DMS153 treated with DMSO at 0.1 percent for 48 hours (cell line): ENCODE measurements around the gene GMPR2.

Experiments
- DNase-seq: peaks from one replicate; lab custom pipeline; 2025; ENCODE audit not compliant: unreplicated experiment; lab: John Stamatoyannopoulos, UW

The GMPR2 gene

GRCh38 chr14:24263848-24264247, 31.1 kb downstream of the GMPR2 start:
- no peak for DNase-seq

DNA sequence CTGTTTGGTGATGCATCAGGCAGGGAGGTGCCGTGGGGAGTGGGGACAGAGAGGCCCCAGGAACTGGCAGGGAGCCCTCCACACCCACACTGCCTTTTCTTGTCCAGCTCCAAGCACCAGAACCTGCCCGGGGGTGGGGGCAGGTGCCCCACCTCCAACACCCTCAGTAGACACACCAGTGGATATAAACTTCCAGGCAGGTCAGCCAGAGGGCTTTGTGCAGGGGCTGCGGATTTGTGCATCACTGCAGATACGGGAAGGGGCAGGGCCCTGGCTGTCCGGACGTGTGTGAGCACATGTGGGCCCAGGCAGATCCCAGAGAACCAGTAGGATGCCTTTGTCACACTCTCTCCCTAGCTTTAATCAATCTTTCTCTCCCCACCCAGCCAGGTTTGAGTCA, 31.6 kb downstream of the GMPR2 start:
- no peak for DNase-seq

- no peak for DNase-seq
These were observed 33.9 kb downstream of the GMPR2 start for GRCh38 chr14:24266344-24267244.

GRCh38 chr14:24267516-24267915, 34.8 kb downstream of the GMPR2 start:
- no peak for DNase-seq

GRCh38 chr14:24268225-24268624, 35.5 kb downstream of the GMPR2 start:
- no peak for DNase-seq

DNA sequence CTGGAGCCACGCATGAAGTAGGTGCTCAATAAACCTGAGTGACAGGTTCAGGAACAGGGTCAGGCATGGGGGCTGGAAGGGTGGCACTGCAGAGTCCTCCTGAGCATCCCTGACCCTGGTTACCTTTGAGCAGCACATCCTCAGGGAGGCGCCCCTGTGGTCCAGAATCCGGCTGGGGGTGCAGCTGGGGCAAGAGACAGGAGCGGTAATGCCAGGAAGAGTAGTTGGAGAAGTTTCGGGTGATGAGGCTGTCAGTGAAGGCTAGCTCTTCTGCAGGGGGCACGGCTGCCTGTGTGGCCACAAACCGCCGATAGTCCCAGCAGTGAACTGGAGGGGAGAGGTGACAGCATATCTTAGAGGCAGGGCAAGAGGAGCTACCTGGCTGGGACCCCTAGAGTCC, 36.6 kb downstream of the GMPR2 start:
- no peak for DNase-seq

DNA sequence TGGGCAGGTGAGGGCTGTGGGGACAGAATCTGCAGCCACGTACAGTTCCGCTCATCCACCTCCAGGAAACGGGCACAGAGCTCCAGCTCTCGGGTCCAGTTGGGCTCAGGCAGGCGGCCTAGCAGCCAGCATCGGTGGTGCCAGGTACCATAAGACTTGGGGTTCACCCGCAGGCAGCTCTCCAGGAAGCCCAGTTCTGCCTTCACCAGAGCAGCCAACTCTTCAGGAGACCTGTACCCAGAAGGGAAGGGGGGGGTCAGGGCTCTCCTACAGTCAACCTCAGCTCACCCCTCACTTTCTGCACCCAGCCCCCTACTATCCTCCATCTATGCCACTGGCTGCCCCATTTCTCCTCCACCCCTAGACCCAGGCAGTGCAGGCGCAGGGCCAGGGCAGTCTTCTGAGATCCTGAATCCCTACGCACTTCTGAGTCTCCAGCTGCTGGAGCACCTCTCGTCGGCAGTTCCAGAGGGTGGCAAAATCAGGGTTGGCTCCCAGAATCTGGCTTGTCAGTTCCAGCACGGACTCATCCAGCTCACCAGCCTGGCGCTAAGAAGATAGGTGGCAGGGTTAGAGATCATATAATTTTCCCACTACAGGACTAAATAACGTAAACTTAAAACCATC, 37.3 kb downstream of the GMPR2 start:
- DNase-seq: no peak

GRCh38 chr14:24270537-24271133, 37.9 kb downstream of the GMPR2 start:
- no peak for DNase-seq

DNA sequence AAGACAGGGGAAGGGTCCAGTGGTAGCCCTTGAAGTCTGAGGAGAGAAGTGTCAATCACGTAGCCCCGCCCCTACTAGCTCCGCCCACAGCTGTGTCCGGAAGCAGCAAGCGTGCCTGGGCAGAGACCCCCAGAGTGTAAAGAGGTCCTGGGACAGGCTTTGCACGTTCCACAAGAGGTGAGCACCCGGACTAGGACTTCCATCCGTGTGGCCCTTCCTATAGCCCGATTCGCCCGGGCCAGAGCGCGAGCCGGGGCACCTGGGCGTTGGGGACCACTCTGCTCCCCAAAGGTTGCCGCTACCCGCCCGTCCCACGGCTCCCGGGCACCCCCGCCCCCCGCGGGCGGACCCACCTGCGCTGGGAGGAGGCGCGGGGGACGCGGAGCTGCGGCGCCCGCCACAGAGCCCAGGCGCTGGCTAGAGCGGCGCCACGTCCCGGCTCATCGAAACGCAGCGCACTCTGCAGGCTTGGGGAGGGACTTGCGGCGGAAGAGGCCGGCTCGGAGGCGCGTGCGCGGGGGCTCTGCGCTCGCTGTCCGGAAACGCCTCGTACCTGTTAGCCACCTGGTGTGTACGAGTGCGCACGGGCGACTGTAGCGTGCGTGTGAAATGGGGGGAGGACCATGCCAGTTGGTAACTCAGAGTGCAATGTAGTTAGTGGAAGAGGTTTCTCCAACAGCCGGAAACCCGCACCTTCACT, 38.6 kb downstream of the GMPR2 start, which contains the start of gene RABGGTA:
Gene RABGGTA, minus strand, starts transcription at position 464 of the 700 bp plus-strand sequence. CDS start 482 bp downstream, outside the sequence.
- peak; percentile 72 for DNase-seq

DNA sequence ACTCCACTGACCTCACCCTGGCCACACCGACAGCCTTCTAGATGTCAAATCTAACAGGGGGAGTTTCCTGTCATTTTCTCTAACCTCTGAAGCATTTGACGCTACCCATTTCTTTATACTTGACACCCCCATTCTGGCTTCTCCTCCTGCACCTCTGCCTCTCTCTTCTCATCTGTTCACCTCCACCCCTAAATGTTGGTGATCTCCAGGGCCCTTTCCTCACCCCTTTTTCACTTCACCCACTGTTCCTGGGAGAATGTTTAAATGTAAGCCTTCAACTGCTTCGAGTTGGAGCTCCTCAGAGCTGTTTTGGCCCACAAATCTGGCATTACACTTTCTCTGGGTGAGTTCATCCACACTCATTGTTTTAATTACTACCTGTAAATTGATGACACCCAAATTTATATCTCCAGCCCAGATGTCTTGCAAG, 39.1 kb downstream of the GMPR2 start:
- DNase-seq: no peak

DNA sequence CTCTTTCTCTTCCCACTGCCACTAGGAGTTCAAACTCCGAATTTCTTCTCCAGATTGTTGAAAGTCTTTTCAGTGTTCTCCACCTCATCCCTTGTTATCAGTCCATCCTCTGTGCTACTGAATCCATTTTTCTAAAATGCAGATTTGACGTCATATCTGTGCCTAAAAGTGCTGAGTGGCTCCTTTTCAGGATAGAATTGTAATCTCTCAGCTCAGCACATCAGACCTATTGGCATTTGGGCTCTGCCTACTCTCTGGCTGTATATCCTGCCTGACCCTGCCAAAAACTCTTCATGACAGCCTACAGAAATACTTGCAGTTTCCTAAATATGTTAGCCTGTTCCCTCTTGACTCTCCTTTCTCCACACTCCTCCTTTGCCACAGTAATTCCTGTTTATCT, 39.7 kb downstream of the GMPR2 start:
- no peak for DNase-seq

DNA sequence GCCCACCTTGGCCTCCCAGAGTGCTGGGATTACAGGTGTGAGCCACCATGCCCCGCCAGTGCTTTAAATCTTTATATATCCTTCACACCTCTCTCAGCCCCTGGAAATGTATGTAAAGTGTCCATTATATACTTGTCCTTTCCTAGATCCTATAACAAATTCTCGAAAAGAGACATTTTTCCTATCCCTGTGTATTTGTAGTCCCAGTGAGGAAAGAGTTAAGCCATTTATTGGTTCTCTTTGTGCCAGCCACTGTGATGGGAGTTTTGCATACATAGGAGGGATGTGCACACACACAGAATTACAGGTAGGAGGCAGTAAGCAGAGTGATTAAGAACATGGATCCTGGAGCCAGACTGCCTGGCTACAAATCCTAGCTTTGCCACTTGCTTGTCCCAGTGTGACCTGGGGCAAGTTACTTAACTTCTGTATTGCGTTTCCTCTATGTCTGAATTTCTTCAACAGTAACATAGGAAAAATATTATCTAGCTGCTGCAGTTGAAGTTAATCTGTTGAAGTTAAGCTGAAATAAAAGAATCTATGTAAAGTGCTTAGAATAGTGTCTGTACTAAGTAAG, 40.8 kb downstream of the GMPR2 start:
- no peak for DNase-seq

DNA sequence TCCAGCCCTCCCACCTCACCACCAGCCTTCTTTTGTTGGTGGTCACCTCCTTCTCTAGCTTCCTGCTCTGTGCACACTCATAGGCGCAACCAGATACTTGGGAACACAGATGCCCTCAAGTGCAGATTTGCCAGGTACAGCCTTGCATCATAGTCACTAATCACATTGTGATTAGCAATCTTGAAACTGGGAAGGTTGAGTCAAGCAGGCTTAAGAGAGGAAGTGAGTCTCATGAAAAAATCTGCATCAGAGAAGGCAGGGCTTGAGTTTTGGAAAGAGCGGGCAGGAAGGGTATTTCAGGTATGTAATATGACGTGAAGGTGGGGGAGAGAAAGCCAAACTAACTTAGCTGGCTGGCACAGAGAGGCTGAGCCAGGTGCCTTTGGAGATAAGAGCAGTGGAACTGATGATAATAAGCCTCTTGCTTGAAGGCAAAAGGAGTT, 41.4 kb downstream of the GMPR2 start:
- no peak for DNase-seq

DNA sequence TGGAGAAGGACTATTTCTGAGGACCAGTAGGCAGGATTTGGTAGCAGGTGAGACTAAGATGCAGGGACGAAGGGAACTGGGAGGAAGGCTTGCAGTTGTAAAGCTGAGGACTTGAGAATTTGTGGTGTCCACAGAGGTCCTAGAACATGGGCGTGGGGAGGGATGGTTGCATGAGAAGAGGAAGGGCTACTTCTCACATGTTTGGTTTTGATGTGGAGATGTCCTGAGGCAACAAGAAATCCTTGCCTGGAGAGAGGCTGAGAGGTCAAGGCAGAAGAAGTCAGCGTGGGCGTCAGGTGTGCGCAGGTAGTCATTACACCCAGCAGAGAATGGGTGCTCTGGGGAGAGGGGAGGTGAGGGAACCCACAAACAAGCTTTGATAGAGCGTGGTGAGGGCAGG, 44.3 kb downstream of the GMPR2 start:
- no peak for DNase-seq

DNA sequence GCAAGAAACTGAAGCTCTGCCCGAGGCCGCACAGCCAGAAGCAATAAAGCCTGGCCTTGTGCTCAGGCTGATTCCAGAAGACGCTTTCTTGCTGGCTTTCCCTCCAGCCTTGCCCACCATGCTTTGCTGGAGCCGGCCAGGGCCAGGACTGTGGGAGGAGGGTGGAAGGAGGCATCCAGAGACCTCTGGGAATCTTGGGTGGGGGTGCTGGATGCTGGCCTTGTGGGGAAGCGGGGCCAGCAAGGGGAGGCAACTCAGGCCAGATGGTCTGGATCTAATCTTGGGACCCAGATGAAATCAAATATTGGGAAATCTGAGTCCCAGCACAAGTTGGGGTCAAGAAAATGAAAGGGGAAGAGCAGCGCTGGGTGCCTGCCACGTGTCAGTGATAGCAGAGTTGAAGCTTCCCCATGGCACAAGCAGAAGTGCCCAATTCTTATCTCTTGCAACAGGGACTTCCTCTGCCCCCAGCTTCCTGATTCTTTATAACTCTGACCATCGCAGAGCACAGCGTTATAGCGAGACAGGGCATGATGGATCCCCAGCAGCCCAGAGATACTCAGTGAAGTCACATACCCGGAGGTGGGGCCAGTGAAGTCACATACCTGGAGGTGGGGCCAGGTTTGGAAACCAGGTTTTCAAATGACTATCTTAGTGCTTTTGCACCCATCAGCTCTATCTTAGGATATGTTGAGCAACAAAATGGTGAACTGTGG, 45.0 kb downstream of the GMPR2 start:
- DNase-seq: no peak

GRCh38 chr14:24278424-24278823, 45.7 kb downstream of the GMPR2 start:
- no peak for DNase-seq

DNA sequence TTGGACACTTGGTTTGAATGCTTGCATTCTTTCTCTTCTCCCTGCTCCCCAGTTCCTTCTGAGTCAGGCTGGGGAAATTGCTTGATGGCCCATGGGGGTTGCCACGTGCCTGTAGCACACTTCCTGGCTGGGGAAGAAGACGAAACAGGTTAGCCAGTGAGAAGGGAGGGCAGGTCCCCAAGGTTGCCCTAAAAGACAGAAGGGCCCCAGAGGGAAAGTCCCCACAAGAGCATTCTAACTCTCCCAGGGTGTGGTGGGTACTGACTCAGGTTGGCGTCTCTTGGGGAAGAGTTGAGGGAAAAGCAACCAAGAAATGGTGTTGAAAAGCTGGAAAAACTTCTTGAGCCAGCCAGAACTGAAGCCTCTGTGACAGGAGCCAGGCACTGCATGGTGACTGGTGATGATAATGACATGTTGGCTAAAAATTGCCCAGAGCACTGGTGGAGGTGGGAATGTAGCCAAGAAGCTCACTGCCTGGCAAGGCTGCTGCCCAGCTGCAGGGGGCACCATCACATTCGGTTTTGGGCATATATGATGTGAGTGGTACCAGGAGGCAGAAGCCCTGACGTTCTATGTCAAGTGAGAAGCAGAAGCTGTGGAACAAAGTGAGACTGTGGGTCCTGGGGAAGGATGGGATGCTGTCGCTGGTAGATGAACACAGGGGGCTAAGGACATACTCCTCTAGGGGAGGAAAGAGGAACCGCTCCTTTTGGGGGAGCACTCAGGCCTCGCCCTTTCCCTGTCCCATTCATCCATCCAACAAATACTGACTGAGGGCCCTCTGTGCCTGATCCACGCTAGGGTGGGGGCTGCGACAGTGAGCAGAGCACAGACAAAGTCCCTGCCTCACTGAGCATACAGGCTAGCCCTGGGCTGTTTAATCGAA, 46.8 kb downstream of the GMPR2 start:
- no peak for DNase-seq

- no peak for DNase-seq
These were observed 48.2 kb downstream of the GMPR2 start for GRCh38 chr14:24280797-24281460.

DNA sequence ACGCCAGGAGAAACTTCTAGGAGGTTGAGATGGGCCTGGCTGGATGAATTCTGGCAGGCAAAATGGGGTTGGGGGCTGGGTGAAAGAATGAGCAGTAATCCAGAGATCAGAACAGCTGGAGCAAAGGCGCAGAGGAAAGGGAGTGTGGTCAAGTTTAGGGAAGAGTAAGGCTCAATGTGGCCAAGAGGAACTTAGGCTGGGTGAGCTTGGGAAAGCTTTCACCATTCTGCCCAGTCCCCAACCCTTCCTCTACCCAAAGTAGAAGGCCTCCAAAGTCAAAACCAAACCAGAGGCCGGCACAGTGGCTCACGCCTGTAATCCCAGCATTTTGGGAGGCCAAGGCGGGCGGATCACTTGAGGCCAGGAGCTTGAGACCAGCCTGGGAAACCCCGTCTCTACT, 48.9 kb downstream of the GMPR2 start:
- no peak for DNase-seq
